Retinal pigment epithelial cell (primary cell): ENCODE results near the gene MAP4K5.
A peak's percentile ranks its signal among the peaks of the same experiment; 100 is the strongest.

Experiments used
- DNase-seq: peaks from one replicate; pipeline ENCODE4 v3.0.0-alpha.2; 2010; ENCODE audit warnings: low read depth
- H3K4me3 ChIP-seq: 2 replicates; pipeline ENCODE4 v1.5.1; 2011; ENCODE audit warnings: mild to moderate bottlenecking, low read length, control low read depth, moderate library complexity
- CTCF ChIP-seq: conservative IDR thresholded peaks from 2 replicates; pipeline ENCODE4 v1.5.1; 2011; ENCODE audit warnings: low read depth, low read length, control low read depth, inconsistent platforms

MAP4K5 gene

GRCh38 chr14:50421499-50421898, 110.9 kb downstream of the MAP4K5 start:
- no peak overlapping the region for H3K4me3 ChIP-seq
- no peak for TF ChIP-seq CTCF
- DNase-seq, result no peak

- TF ChIP-seq CTCF, result no peak
- DNase-seq, result no peak
- no peak overlapping the region for H3K4me3 ChIP-seq
Observed at GRCh38 chr14:50417853-50418252, 114.5 kb downstream of the MAP4K5 start.

GRCh38 chr14:50410921-50411320, 121.4 kb downstream of the MAP4K5 start:
- no peak for TF ChIP-seq CTCF
- peak; percentile 45 for DNase-seq
- H3K4me3 ChIP-seq, result no peak overlapping the region

- DNase-seq, result no peak
- TF ChIP-seq CTCF, result no peak
- no peak overlapping the region for H3K4me3 ChIP-seq
Observed at GRCh38 chr14:50410071-50410470, 122.3 kb downstream of the MAP4K5 start.

GRCh38 chr14:50407111-50407812, 125.1 kb downstream of the MAP4K5 start:
- TF ChIP-seq CTCF, result no peak
- no peak overlapping the region for H3K4me3 ChIP-seq
- no peak for DNase-seq

- DNase-seq, result no peak
- H3K4me3 ChIP-seq, result no peak overlapping the region
- TF ChIP-seq CTCF, result no peak
Observed at GRCh38 chr14:50403419-50403818, 128.9 kb downstream of the MAP4K5 start.

- no peak overlapping the region for H3K4me3 ChIP-seq
- no peak for TF ChIP-seq CTCF
- no peak for DNase-seq
Observed at GRCh38 chr14:50402965-50403364, 129.4 kb downstream of the MAP4K5 start.
